Measurements from ENCODE around the gene WDR37.
A peak's percentile ranks its signal among the peaks of the same experiment; 100 is the strongest.

WDR37 gene

GRCh38 chr10:1132584-1132983 lies 76.4 kb downstream of the WDR37 start:
- Mint-ChIP-seq H3K9me3 (no peaks in the 10 kb centered on the region), H3K27ac (peak overlapping the region; percentile 50), H3K36me3 (peaks cover 46% of the 10 kb centered on the region), H3K4me3 (no peak overlapping the region), H3K4me1 (peaks cover 10% of the 10 kb centered on the region)
- DNase-seq (ENCODE audit: low spot score in 2 of 2) (peak in 1 of 2 donors; percentile 42), ATAC-seq (peak; percentile 42)

- peaks cover 6% of the 10 kb centered on the region for H3K9me3 Mint-ChIP-seq
- H3K27ac Mint-ChIP-seq, result peak overlapping the region; percentile 35
- DNase-seq (ENCODE audit: low spot score in 2 of 2) (no peak), ATAC-seq (no peak)
- H3K4me1 Mint-ChIP-seq, result peaks cover 10% of the 10 kb centered on the region
- H3K36me3 Mint-ChIP-seq, result peaks cover 36% of the 10 kb centered on the region
- H3K4me3 Mint-ChIP-seq, result no peak overlapping the region
Measured at GRCh38 chr10:1133495-1134045, 77.4 kb downstream of the WDR37 start.

DNA sequence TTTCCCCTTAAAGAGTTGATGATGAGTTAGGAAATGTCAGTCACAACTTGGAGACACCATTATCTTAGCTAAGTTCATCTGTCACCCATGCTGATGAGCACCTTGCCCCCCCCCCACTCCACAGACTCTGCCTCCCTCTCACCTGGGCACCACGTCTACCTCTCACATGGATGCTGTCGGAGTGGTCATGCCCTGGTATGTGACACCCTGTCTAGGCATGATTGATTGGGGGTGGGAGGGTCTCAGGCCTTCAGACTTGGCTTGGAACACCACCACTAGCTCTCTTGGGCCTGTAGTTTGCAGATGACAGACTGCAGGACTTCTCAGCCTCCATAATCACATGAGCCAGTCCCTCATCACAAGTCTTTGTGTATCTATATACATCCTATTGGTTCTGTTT lies 78.0 kb downstream of the WDR37 start:
- H3K27ac Mint-ChIP-seq, result peak overlapping the region; percentile 35
- DNase-seq (ENCODE audit: low spot score in 2 of 2) (no peak), ATAC-seq (no peak)
- peaks cover 10% of the 10 kb centered on the region for H3K4me1 Mint-ChIP-seq
- no peak overlapping the region for H3K4me3 Mint-ChIP-seq
- H3K36me3 Mint-ChIP-seq, result peaks cover 30% of the 10 kb centered on the region
- H3K9me3 Mint-ChIP-seq, result peaks cover 11% of the 10 kb centered on the region

DNA sequence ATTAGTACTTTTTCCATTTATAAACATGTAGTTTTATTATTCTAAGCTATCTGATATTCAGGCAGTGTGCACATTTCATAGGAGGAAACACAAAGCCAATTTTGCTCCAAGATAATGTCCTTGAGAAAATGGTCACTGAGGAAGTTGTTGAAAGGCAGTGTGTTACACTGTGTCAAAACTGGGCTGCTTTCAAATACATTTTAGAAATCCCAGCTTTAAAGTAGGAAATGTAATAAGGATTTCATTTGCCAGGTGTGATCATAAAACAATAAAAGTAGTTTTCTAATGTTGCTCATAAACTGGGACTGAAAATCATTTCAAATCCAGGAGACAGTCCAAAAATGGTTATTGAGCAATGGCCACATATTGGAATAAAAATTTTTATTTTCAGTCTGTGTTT lies 80.1 kb downstream of the WDR37 start:
- ATAC-seq, result no peak
- no peak for DNase-seq (ENCODE audit: low spot score in 2 of 2)
- peaks cover 9% of the 10 kb centered on the region for H3K36me3 Mint-ChIP-seq
- no peak overlapping the region for H3K27ac Mint-ChIP-seq
- peaks cover 11% of the 10 kb centered on the region for H3K9me3 Mint-ChIP-seq
- H3K4me1 Mint-ChIP-seq, result peaks cover 10% of the 10 kb centered on the region
- no peak overlapping the region for H3K4me3 Mint-ChIP-seq

DNA sequence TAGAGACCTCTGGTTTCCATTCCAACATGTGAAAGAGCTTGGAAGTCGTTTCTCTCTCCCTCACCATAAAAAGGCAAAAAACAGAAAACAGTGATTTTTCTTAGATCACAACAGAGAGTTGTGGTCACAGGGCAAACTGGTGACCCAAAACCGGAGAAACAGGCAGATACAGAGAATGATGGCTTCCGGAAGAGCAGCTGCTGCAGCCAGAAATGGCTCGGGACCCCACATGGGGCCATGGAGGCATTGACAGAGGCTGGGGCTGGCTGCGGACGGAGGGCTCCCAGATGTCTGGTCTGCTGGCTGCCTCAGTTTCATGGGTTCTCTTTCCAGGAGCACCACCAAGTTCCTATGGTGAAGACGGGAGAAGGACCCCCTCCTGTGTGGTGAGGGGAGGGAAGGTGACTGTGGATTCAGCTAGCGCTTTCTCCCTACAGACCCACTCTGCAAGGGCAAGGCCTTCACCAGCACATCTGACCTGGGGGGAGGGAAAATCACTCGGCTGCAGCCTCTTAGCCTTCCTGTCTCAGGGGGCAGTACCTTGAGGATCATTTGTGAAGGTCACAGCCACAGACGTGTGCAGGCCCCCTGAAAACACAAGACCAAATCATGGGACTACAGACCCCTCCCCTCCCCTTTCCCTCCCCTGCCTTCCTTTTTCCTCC lies 81.4 kb downstream of the WDR37 start:
- Mint-ChIP-seq H3K4me3 (no peak overlapping the region), H3K36me3 (peaks cover 5% of the 10 kb centered on the region), H3K4me1 (peaks cover 10% of the 10 kb centered on the region), H3K9me3 (peaks cover 11% of the 10 kb centered on the region), H3K27ac (no peak overlapping the region)
- DNase-seq (ENCODE audit: low spot score in 2 of 2), result no peak
- no peak for ATAC-seq

DNA sequence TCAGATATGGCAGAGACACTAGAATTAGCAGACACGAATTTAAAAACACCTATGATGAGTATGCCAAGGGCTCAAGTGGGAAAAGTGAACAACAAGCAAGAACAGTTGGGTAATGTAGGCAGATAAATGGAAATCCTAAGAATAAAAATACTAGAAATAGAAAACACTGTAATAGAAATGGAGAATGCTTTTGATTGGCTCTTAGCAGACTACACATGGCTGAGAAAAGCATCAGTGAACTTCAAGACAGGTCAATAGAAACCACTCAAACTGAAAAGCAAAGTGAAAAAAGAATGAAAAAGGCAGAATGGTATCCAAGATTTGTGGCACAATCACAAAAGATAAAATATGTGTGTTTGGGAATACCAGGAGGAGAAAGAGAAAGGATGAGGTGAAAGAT lies 82.3 kb downstream of the WDR37 start:
- Mint-ChIP-seq H3K4me3 (no peak overlapping the region), H3K27ac (no peak overlapping the region), H3K9me3 (peaks cover 11% of the 10 kb centered on the region), H3K4me1 (peaks cover 9% of the 10 kb centered on the region), H3K36me3 (peaks cover 3% of the 10 kb centered on the region)
- ATAC-seq, result no peak
- no peak for DNase-seq (ENCODE audit: low spot score in 2 of 2)

- Mint-ChIP-seq H3K36me3 (no peaks in the 10 kb centered on the region), H3K4me3 (no peak overlapping the region), H3K9me3 (peaks cover 15% of the 10 kb centered on the region), H3K27ac (no peak overlapping the region), H3K4me1 (no peaks in the 10 kb centered on the region)
- ATAC-seq (no peak), DNase-seq (ENCODE audit: low spot score in 2 of 2) (no peak)
Measured at GRCh38 chr10:1141261-1141660, 85.1 kb downstream of the WDR37 start.

DNA sequence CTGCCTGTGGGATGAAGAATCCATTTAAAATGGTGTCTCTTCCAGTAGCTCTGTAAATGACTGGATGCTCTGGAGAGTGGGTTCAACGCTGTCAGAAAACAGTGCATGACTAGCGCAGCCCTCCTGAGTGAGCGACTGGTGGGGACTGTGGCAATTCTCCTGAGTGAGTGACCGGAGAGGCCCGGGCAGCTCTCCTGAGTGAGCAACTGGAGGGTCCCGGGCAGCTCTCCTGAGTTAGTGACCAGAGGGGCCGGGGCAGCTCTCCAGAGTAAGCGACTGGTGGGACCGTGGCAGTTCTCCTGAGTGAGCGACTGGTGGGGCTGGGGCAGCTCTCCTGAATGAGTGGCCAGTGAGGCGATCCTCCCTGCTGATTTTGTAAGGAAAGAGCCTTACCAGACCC lies 85.5 kb downstream of the WDR37 start:
- no peak for DNase-seq (ENCODE audit: low spot score in 2 of 2)
- no peak for ATAC-seq
- peaks cover 15% of the 10 kb centered on the region for H3K9me3 Mint-ChIP-seq
- no peaks in the 10 kb centered on the region for H3K4me1 Mint-ChIP-seq
- H3K27ac Mint-ChIP-seq, result no peak overlapping the region
- H3K36me3 Mint-ChIP-seq, result no peaks in the 10 kb centered on the region
- no peak overlapping the region for H3K4me3 Mint-ChIP-seq

GRCh38 chr10:1142596-1142995 lies 86.4 kb downstream of the WDR37 start:
- Mint-ChIP-seq H3K4me1 (no peaks in the 10 kb centered on the region), H3K9me3 (peaks cover 15% of the 10 kb centered on the region), H3K4me3 (no peak overlapping the region), H3K27ac (no peak overlapping the region), H3K36me3 (no peaks in the 10 kb centered on the region)
- ATAC-seq (no peak), DNase-seq (ENCODE audit: low spot score in 2 of 2) (no peak)

DNA sequence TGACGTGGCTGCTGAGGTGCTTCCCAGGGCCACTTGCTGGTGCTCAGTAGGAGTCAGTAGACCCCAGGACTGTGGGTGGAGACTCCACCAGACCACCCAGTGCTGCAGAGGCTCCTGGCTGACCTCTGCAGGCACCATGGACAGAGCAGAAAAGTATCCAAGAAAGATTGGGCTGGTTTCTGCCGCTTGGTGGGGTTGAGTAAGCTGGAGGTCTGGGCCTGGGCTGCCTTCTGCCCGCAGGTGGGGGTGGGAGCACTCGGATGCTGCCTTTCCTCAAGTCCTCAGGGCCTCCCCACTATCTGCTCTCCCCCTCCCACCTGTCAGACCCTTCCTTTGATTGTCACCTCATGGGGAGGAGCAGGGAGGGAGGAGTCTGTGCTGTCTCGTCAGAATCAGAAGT lies 91.6 kb downstream of the WDR37 start:
- Mint-ChIP-seq H3K27ac (no peak overlapping the region), H3K4me1 (peaks cover 13% of the 10 kb centered on the region), H3K4me3 (no peak overlapping the region), H3K36me3 (no peaks in the 10 kb centered on the region), H3K9me3 (peaks cover 3% of the 10 kb centered on the region)
- peak in 1 of 2 donors; percentile 32 for DNase-seq (ENCODE audit: low spot score in 2 of 2)
- no peak for ATAC-seq

DNA sequence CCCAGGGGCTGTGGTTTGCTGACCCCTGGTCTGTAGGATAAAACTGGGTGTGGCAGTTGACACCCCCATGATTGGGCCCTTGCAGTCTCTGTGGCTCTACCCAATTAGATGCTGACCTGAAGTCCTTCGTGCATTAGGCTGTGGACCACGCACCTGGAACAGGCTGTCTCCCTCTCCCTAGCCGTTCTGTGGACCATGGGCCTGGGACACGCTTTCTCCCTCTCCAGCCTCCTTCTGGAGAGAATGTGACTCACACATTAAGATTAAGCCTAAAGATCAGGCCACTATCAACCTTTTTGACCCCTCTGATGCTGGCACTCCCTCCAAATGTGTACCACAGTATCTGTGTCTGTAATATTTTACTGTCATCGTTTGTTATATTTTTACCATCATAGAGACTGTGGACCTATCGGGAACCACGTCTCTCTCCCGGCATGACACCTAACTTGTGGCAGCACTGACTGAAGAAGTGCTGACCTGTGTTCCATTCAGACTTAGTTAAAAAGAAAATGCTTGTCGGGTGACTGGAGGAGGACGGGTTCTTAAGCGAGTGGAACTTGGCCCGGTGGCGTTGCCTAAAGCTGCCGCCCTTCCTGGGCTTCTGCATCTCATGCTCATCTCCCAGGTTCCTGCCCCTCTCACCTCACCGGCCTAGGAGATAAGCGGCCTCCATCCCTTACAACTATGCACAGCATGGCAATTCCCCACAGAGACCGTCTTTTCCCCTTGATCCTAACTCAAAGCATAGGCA lies 92.8 kb downstream of the WDR37 start:
- no peak overlapping the region for H3K4me3 Mint-ChIP-seq
- peaks cover 3% of the 10 kb centered on the region for H3K9me3 Mint-ChIP-seq
- no peak overlapping the region for H3K27ac Mint-ChIP-seq
- H3K4me1 Mint-ChIP-seq, result peaks cover 13% of the 10 kb centered on the region
- ATAC-seq (no peak), DNase-seq (ENCODE audit: low spot score in 2 of 2) (no peak)
- no peaks in the 10 kb centered on the region for H3K36me3 Mint-ChIP-seq

- Mint-ChIP-seq H3K4me3 (no peak overlapping the region), H3K27ac (no peak overlapping the region), H3K36me3 (no peaks in the 10 kb centered on the region), H3K9me3 (peaks cover 3% of the 10 kb centered on the region), H3K4me1 (peaks cover 13% of the 10 kb centered on the region)
- DNase-seq (ENCODE audit: low spot score in 2 of 2), result no peak
- ATAC-seq, result peak; percentile 76
Measured at GRCh38 chr10:1149793-1150637, 93.8 kb downstream of the WDR37 start.

GRCh38 chr10:1150638-1150955 lies 94.4 kb downstream of the WDR37 start:
- Mint-ChIP-seq H3K4me1 (peaks cover 13% of the 10 kb centered on the region), H3K9me3 (peaks cover 3% of the 10 kb centered on the region), H3K4me3 (no peak overlapping the region), H3K27ac (no peak overlapping the region), H3K36me3 (no peaks in the 10 kb centered on the region)
- DNase-seq (ENCODE audit: low spot score in 2 of 2) (peak in 1 of 2 donors; percentile 20), ATAC-seq (no peak)

DNA sequence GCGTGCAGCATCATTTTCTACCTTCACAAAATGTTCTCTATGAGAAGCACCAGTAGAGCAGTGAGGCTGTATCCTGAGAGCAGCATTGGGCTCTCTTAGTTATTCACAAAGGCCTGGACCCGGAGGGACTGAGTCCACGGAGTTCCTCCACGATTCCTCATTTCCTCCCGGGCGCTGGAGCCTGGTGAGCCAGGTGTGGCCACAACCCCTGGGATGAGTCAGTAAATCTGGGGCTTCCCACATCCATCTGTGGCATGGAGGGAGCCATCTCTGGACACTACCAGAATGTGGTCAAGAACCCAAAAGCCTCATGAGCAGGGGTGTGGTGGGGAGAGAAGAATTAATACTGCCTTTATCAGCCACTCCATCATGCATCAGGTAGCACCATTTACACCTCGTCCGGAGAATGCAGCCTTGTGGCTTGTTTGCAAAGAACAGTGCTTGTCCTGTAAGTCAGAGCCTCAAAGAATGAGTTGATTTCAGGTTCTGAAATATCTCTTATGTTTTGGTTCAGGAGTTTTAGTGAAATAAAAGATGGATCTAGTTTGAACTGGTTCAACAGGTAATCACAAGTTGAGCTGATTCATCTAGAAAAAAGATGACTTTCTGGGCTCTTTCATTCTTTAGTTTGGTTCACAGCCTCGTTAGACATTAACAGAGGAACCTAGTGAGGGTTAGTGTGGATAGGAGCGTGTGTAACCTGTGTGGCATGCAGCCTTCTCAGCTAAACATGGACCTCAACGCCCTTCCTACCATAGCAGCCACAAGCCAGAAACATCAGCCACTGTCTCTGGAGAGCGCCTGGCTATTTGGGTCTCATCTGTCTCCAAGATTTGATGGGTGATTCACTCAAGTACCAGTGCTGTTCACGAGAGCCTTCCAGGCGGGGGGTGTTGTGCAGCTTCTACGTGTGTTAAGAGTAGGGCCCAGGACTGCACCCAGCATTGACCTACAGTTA lies 95.2 kb downstream of the WDR37 start:
- ATAC-seq, result no peak
- Mint-ChIP-seq H3K9me3 (no peaks in the 10 kb centered on the region), H3K36me3 (no peaks in the 10 kb centered on the region), H3K27ac (no peak overlapping the region), H3K4me1 (peaks cover 13% of the 10 kb centered on the region), H3K4me3 (no peak overlapping the region)
- peak in 1 of 2 donors; percentile 40 for DNase-seq (ENCODE audit: low spot score in 2 of 2)

Data from stimulated activated effector memory CD8-positive, alpha-beta T cell treated with anti-CD3 and anti-CD28 coated beads, Interleukin-12 subunit alpha, Interleukin-12 subunit beta, amount 100 ng/mL, for 72 hours (primary cell).